Chondrocyte (in vitro differentiated cells): ENCODE data around the gene TNFRSF21. TPM values are rescaled to one million over a fixed set of nuclear protein-coding genes. Genes with fewer than 3 reads are reported as not detected.

Source experiments
- DNase-seq: peaks from one replicate; pipeline ENCODE4 v3.0.0; 2021; ENCODE audit warnings: mixed read lengths, low spot score
- H3K27ac Mint-ChIP-seq: one replicate; pipeline ENCODE4 v1.8.0; 2021; ENCODE audit warnings: mild to moderate bottlenecking, moderate library complexity, mixed read lengths; ENCODE audit not compliant: unreplicated experiment
- H3K27me3 Mint-ChIP-seq: 2 replicates; pipeline ENCODE4 v1.8.0; 2021; ENCODE audit warnings: low read depth, mixed read lengths
- H3K36me3 Mint-ChIP-seq: 2 replicates; pipeline ENCODE4 v1.8.0; 2021; ENCODE audit warnings: low read depth, mixed read lengths
- H3K4me1 Mint-ChIP-seq: 2 replicates; pipeline ENCODE4 v1.8.0; 2021; ENCODE audit warnings: low read depth, mild to moderate bottlenecking, mixed read lengths
- H3K4me3 Mint-ChIP-seq: one replicate; pipeline ENCODE4 v1.8.0; 2021; ENCODE audit warnings: mild to moderate bottlenecking, moderate library complexity, mixed read lengths; ENCODE audit not compliant: unreplicated experiment
- H3K9me3 Mint-ChIP-seq: 2 replicates; pipeline ENCODE4 v1.8.0; 2021; ENCODE audit warnings: low read depth, mixed read lengths
- CTCF ChIP-seq: fragments of 200-600 bp; sonication (generic); IDR thresholded peaks from 2 replicates; pipeline ENCODE4 v1.5.0; 2021; ENCODE audit warnings: antibody characterized with exemption, mild to moderate bottlenecking, moderate library complexity
- total RNA-seq: library from RNA; stranded (reverse); gene quantifications from 3 replicates; pipeline ENCODE4 v1.2.1, GENCODE V29; 2021

Gene TNFRSF21
- total RNA-seq, 1 donor from 2014 or later = 23.1 TPM

- no peak for TF ChIP-seq CTCF
- H3K4me3 Mint-ChIP-seq = no peak overlapping the region
- no peaks in the 10 kb centered on the region for H3K36me3 Mint-ChIP-seq
- peaks cover 2% of the 10 kb centered on the region for H3K27me3 Mint-ChIP-seq
- no peak for DNase-seq
- no peak overlapping the region for H3K27ac Mint-ChIP-seq
- H3K9me3 Mint-ChIP-seq = no peaks in the 10 kb centered on the region
- H3K4me1 Mint-ChIP-seq = no peaks in the 10 kb centered on the region
These were observed 38.7 kb upstream of the TNFRSF21 start for GRCh38 chr6:47348316-47348863.

- no peak for TF ChIP-seq CTCF
- no peak for DNase-seq
- H3K9me3 Mint-ChIP-seq = no peaks in the 10 kb centered on the region
- no peak overlapping the region for H3K4me3 Mint-ChIP-seq
- no peak overlapping the region for H3K27ac Mint-ChIP-seq
- H3K27me3 Mint-ChIP-seq = peaks cover 2% of the 10 kb centered on the region
- no peaks in the 10 kb centered on the region for H3K4me1 Mint-ChIP-seq
- H3K36me3 Mint-ChIP-seq = no peaks in the 10 kb centered on the region
These were observed 36.1 kb upstream of the TNFRSF21 start for GRCh38 chr6:47345761-47346160.

GRCh38 chr6:47344022-47344421, 34.3 kb upstream of the TNFRSF21 start:
- Mint-ChIP-seq H3K36me3 (no peaks in the 10 kb centered on the region), H3K9me3 (no peaks in the 10 kb centered on the region), H3K27me3 (no peaks in the 10 kb centered on the region), H3K27ac (no peak overlapping the region), H3K4me3 (no peak overlapping the region), H3K4me1 (no peaks in the 10 kb centered on the region)
- no peak for DNase-seq
- TF ChIP-seq CTCF = no peak

GRCh38 chr6:47343600-47343999, 33.9 kb upstream of the TNFRSF21 start:
- no peak for DNase-seq
- H3K4me3 Mint-ChIP-seq = no peak overlapping the region
- H3K27ac Mint-ChIP-seq = no peak overlapping the region
- H3K9me3 Mint-ChIP-seq = no peaks in the 10 kb centered on the region
- no peak for TF ChIP-seq CTCF
- H3K36me3 Mint-ChIP-seq = no peaks in the 10 kb centered on the region
- H3K27me3 Mint-ChIP-seq = no peaks in the 10 kb centered on the region
- no peaks in the 10 kb centered on the region for H3K4me1 Mint-ChIP-seq

GRCh38 chr6:47342824-47343223, 33.1 kb upstream of the TNFRSF21 start:
- Mint-ChIP-seq H3K9me3 (no peaks in the 10 kb centered on the region), H3K4me3 (no peak overlapping the region), H3K27me3 (no peaks in the 10 kb centered on the region), H3K27ac (no peak overlapping the region), H3K36me3 (no peaks in the 10 kb centered on the region), H3K4me1 (no peaks in the 10 kb centered on the region)
- DNase-seq = no peak
- no peak for TF ChIP-seq CTCF
